Chondrocyte (in vitro differentiated cells): ENCODE data around the gene SPDYE3. TPM values are rescaled to one million over a fixed set of nuclear protein-coding genes. Genes with fewer than 3 reads are reported as not detected.
"Not testable (repeated sequence)": the region's sequence is repeated elsewhere in the genome, so short reads cannot be mapped to it uniquely, and the experiment has no call there.

Source experiments
- DNase-seq: peaks from one replicate; pipeline ENCODE4 v3.0.0; 2021; ENCODE audit warnings: mixed read lengths, low spot score
- H3K27ac Mint-ChIP-seq: one replicate; pipeline ENCODE4 v1.8.0; 2021; ENCODE audit warnings: mild to moderate bottlenecking, moderate library complexity, mixed read lengths; ENCODE audit not compliant: unreplicated experiment
- H3K27me3 Mint-ChIP-seq: 2 replicates; pipeline ENCODE4 v1.8.0; 2021; ENCODE audit warnings: low read depth, mixed read lengths
- H3K36me3 Mint-ChIP-seq: 2 replicates; pipeline ENCODE4 v1.8.0; 2021; ENCODE audit warnings: low read depth, mixed read lengths
- H3K4me1 Mint-ChIP-seq: 2 replicates; pipeline ENCODE4 v1.8.0; 2021; ENCODE audit warnings: low read depth, mild to moderate bottlenecking, mixed read lengths
- H3K4me3 Mint-ChIP-seq: one replicate; pipeline ENCODE4 v1.8.0; 2021; ENCODE audit warnings: mild to moderate bottlenecking, moderate library complexity, mixed read lengths; ENCODE audit not compliant: unreplicated experiment
- H3K9me3 Mint-ChIP-seq: 2 replicates; pipeline ENCODE4 v1.8.0; 2021; ENCODE audit warnings: low read depth, mixed read lengths
- CTCF ChIP-seq: fragments of 200-600 bp; sonication (generic); IDR thresholded peaks from 2 replicates; pipeline ENCODE4 v1.5.0; 2021; ENCODE audit warnings: antibody characterized with exemption, mild to moderate bottlenecking, moderate library complexity
- long read RNA-seq: library from polyadenylated mRNA; stranded (forward); transcript quantifications from one replicate; pipeline ENCODE4 v2.0.0, GENCODE V29; 2021
- total RNA-seq: library from RNA; stranded (reverse); gene quantifications from 3 replicates; pipeline ENCODE4 v1.2.1, GENCODE V29; 2021

Gene SPDYE3
- not detected in 3 replicates for total RNA-seq
- long read RNA-seq, partial matches to known transcripts, result 0 of 6 reads
- long read RNA-seq, other reads (novel, unspliced or antisense), result 6 of 6 reads

GRCh38 chr7:100307402-100307801 is at the start of gene SPDYE3:
TSS of gene SPDYE3 (plus strand) at chr7:100307702. CDS start at chr7:100307886, 184 bp downstream.
- not testable (repeated sequence) for H3K4me1 Mint-ChIP-seq, H3K4me3 Mint-ChIP-seq, H3K9me3 Mint-ChIP-seq, H3K36me3 Mint-ChIP-seq, H3K27ac Mint-ChIP-seq, H3K27me3 Mint-ChIP-seq, DNase-seq

- H3K27me3 Mint-ChIP-seq, H3K36me3 Mint-ChIP-seq, H3K4me1 Mint-ChIP-seq, DNase-seq, H3K27ac Mint-ChIP-seq, H3K9me3 Mint-ChIP-seq, H3K4me3 Mint-ChIP-seq: not testable (repeated sequence)
Observed at GRCh38 chr7:100259984-100260383, 47.5 kb upstream of the SPDYE3 start.

DNA sequence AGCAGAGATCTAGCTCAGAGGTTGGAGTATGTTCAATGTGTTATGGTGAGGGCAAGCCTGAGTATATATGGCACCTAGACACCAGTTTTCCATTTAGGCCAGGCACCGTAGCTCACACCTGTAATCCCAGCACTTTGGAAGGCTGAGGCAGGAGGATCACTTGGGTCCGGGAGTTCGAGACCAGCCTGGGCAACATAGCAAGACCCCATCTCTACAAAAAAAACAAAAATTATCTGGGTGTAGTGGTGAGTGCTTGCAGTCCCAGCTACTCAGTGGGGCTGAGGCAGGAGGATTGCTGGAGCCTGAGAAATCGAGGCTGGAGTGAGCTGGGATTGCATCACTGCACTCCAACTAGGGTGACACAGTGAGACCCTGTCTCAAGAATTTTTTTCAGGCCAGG is 44.6 kb upstream of the SPDYE3 start:
- DNase-seq, H3K36me3 Mint-ChIP-seq, H3K9me3 Mint-ChIP-seq, H3K4me3 Mint-ChIP-seq, H3K4me1 Mint-ChIP-seq, H3K27me3 Mint-ChIP-seq, H3K27ac Mint-ChIP-seq: not testable (repeated sequence)

GRCh38 chr7:100264223-100264622 is 43.3 kb upstream of the SPDYE3 start:
- not testable (repeated sequence) for H3K4me3 Mint-ChIP-seq, H3K9me3 Mint-ChIP-seq, H3K27ac Mint-ChIP-seq, DNase-seq, H3K36me3 Mint-ChIP-seq, H3K27me3 Mint-ChIP-seq, H3K4me1 Mint-ChIP-seq

DNA sequence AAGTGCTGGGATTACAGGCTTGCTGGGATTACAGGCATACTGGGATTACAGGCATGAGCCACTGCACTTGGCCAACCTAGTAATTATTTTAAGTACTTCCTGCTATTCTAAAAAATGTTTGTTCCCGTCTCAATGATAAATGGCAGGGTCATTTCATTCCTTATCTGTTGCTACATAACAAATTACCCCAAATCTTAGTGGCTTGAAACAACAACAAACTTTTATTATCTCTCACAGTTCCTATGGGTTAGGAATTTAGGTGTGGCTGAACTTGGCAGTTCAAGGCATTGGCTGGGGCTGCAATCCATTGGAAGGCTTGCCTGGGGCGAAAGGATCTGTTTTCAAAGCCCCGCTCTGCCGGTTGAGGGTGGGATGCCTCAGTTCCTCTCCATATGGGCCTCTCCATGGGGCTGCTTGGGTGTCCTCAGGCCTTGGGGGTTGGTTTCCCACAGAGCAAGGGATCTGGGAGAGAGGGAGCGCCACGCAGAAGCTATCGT is 42.8 kb upstream of the SPDYE3 start:
- H3K27ac Mint-ChIP-seq, H3K27me3 Mint-ChIP-seq, H3K9me3 Mint-ChIP-seq, H3K36me3 Mint-ChIP-seq, H3K4me3 Mint-ChIP-seq, DNase-seq: not testable (repeated sequence)
- H3K4me1 Mint-ChIP-seq, result peaks cover 12% of the 10 kb centered on the region

DNA sequence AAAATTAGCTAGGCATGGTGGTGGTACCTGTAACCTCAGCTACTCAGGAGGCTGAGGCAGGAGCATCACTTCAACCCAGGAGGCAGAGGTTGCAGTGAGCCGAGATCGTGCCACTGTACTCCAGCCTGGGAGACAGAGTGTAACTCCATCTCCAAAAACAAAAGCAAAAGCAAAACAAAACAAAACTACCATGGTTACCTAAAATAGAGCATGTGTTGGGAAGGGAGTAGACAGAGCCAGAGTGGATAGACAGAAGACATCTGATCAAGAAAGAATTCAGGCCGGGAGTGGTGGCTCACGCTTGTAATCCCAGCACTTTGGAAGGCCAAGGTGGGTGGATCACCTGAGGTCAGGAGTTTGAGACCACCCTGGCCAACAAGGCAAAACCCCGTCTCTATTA is 41.7 kb upstream of the SPDYE3 start:
- not testable (repeated sequence) for H3K27ac Mint-ChIP-seq, H3K27me3 Mint-ChIP-seq, H3K4me3 Mint-ChIP-seq, H3K9me3 Mint-ChIP-seq, DNase-seq, H3K36me3 Mint-ChIP-seq
- H3K4me1 Mint-ChIP-seq, result peaks cover 21% of the 10 kb centered on the region

DNA sequence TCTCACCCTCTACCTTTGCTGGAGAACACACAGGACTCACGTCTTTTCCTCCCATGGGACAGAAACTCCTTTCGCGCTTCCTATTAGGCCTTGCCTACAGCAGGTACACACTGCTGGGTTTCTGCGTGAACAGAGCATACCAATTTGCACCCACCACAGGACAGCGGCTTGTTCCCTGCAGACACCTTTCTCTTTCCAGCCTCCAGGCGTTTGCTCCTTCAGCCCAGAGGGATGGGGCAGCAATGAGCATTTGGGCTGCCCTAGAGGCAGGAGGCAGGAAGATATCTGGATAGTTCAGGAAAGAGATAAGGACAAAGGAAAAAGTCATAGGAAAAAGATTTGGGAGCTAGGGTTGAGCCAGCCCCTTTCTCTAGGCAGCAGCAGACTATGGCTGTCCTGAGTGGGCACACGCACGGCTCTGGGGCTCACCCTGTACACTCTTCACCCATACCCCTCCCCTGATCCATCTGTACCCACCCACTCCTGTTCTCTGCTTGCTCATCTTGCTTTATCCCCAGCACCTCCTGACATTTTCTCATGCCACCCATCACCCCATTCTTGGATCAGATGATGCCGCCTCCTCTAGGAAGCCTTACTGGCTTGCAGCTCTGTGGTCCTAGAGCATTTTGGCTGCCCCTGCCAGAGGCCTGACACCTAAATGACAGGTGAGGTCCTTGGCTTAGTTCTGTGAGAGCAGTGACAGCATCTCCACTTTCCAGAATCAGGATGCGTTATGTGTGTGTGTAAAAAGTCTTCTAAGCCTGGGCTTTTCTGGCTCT is 40.7 kb upstream of the SPDYE3 start:
- Mint-ChIP-seq H3K4me1 (peaks cover 26% of the 10 kb centered on the region), H3K27ac (no peak overlapping the region), H3K4me3 (no peak overlapping the region)

DNA sequence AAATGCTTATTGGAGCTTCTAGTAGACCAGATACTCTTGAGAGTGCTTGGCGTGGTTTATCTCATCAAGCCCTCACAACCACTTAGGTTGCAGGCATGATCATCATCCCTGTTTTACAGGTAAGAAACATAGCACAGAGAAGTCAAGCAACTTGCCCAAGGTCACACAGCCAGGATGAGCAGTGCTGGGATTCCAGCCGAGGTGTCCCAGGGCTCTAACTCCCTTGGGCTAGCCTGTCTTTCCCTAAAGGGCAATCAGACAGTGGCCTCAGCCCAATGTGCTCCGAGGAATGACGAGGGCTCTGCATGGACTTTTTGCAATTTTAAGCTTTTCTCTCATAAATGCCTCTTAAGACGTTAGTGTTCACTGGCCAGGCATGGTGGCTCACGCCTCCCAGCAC is 39.9 kb upstream of the SPDYE3 start:
- H3K4me3 Mint-ChIP-seq, result no peak overlapping the region
- H3K27me3 Mint-ChIP-seq, result no peaks in the 10 kb centered on the region
- peaks cover 30% of the 10 kb centered on the region for H3K4me1 Mint-ChIP-seq
- H3K9me3 Mint-ChIP-seq, result no peaks in the 10 kb centered on the region
- H3K36me3 Mint-ChIP-seq, result peaks cover 2% of the 10 kb centered on the region
- TF ChIP-seq CTCF, result no peak
- H3K27ac Mint-ChIP-seq, result no peak overlapping the region
- no peak for DNase-seq

More for the DNA sequence above, 40.7 kb upstream of the SPDYE3 start:
- H3K27me3 Mint-ChIP-seq, result no peaks in the 10 kb centered on the region
- DNase-seq, result no peak
- no peaks in the 10 kb centered on the region for H3K9me3 Mint-ChIP-seq
- no peak for TF ChIP-seq CTCF
- H3K36me3 Mint-ChIP-seq, result peaks cover 4% of the 10 kb centered on the region

DNA sequence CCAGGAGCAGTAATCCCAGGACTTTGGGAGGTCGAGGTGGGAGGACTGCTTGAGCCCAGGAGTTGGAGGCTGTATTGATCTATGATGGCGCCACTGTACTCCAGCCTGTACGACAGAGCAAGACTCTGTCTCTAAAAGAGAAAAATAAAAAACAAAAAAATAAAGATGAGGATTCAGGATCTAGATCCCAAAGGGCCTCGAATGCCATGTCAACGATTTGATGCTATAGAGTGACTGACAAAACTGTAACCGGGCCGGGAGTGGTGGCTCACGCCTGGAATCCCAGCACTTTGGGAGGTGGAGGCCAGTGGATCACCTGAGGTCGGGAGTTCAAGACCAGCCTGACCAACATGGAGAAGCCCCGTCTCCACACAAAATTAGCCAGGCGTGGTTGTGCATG is 38.6 kb upstream of the SPDYE3 start:
- not testable (repeated sequence) for H3K27me3 Mint-ChIP-seq, H3K4me3 Mint-ChIP-seq, DNase-seq, H3K9me3 Mint-ChIP-seq, H3K36me3 Mint-ChIP-seq, H3K27ac Mint-ChIP-seq
- H3K4me1 Mint-ChIP-seq, result peaks cover 32% of the 10 kb centered on the region

DNA sequence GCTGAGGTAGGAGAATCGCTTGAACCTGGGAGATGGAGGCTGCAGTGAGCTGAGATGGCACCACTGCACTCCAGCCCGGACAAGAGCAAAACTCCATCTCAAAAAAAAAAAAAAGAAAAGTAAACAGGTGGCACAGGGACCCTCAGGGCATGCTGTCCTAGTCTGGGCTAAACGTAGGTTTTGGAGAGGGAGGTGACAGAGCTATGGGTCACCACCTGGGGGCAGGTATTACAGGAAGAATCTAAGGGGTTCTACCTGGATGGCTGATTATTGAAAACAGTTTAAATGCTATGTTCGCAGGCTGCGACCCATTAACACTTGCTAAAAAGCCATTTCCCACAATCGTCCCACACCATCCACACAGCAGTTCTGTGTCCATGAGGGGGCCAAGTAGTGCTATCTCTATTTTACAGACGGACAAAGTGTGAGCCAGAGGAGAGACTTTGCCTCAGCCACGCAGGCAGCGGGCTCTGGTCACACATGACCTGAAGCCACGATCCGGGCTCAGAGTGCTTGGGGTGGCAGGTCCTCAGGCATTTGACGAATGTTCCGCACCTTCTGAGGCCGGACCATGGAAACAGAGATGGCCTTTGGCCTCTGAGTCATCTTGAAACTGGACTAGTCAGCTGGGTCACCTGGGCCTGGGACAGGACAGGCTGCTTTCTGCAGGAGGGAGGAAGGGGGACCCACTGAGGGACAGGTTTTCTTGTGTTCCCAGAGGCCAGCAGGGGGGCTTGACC is 38.0 kb upstream of the SPDYE3 start:
- H3K27ac Mint-ChIP-seq, H3K4me3 Mint-ChIP-seq, DNase-seq, H3K27me3 Mint-ChIP-seq, H3K36me3 Mint-ChIP-seq, H3K9me3 Mint-ChIP-seq: not testable (repeated sequence)
- peaks cover 32% of the 10 kb centered on the region for H3K4me1 Mint-ChIP-seq
